K562 (cell line): Measurements from ENCODE around the gene FAM174C. TPM values are rescaled to one million over a fixed set of nuclear protein-coding genes. Genes with fewer than 3 reads are reported as not detected.

Source experiments
- CHCHD3 ChIP-seq: fragments of 250-450 bp; sonication (Bioruptor Pico); IDR thresholded peaks from 2 replicates; pipeline ENCODE4 v2.1.2; 2022; ENCODE audit warnings: mild to moderate bottlenecking
- EP400 ChIP-seq: fragments of 450-650 bp; IDR thresholded peaks from 2 replicates; pipeline ENCODE4 v1.6.1; 2017; ENCODE audit warnings: antibody characterized with exemption, mild to moderate bottlenecking, moderate library complexity
- HDAC2 ChIP-seq: fragments of 450-650 bp; IDR thresholded peaks from 2 replicates; pipeline ENCODE4 v1.6.1; 2016; ENCODE audit warnings: mild to moderate bottlenecking
- HIVEP1 ChIP-seq: fragments of 250-450 bp; sonication (Bioruptor Pico); IDR thresholded peaks from 2 replicates; pipeline ENCODE4 v1.4.0; 2020; ENCODE audit warnings: mild to moderate bottlenecking
- KAT7 ChIP-seq: sonication (generic); formaldehyde crosslinking; IDR thresholded peaks from 2 replicates; pipeline ENCODE4 v1.8.0; 2022; ENCODE audit warnings: missing genetic modification reagents, mild to moderate bottlenecking, borderline replicate concordance
- NR4A1 ChIP-seq, 2 experiments: fragments of 250-450 bp in 1 of 2; fragments of 450-650 bp in 1 of 2; sonication (Bioruptor Pico) in 1 of 2; IDR thresholded peaks; 2 replicates each; pipeline versions ENCODE4 v1.4.0 to v1.6.1; 2016 to 2020; ENCODE audit warnings: mild to moderate bottlenecking in 2 of 2, missing compliant biosample characterization in 1 of 2, missing genetic modification characterization in 1 of 2, moderate library complexity in 1 of 2
- SIRT6 ChIP-seq: IDR thresholded peaks from one replicate; pipeline ENCODE4 v1.6.1; 2012; ENCODE audit warnings: low read depth, mild to moderate bottlenecking, control low read depth, inconsistent platforms, low read length, moderate library complexity
- SOX6 ChIP-seq: fragments of 450-650 bp; IDR thresholded peaks from 2 replicates; pipeline ENCODE4 v1.6.1; 2014; ENCODE audit warnings: mild to moderate bottlenecking
- ZBTB7A ChIP-seq: IDR thresholded peaks from 2 replicates; pipeline ENCODE4 v1.6.1; 2011; ENCODE audit warnings: low read depth, mild to moderate bottlenecking, low read length, moderate library complexity, borderline replicate concordance; ENCODE audit not compliant: control insufficient read depth
- ZNF175 ChIP-seq: fragments of 200-800 bp; sonication (Bioruptor generic); IDR thresholded peaks from 2 replicates; pipeline ENCODE4 v1.6.1; 2016; ENCODE audit warnings: low read depth, mild to moderate bottlenecking, missing genetic modification characterization, missing compliant biosample characterization
- ZNF551 ChIP-seq: fragments of 250-450 bp; sonication (Bioruptor Pico); IDR thresholded peaks from 2 replicates; pipeline ENCODE4 v1.5.0; 2021; ENCODE audit warnings: mild to moderate bottlenecking, moderate library complexity
- polyA plus RNA-seq, 8 experiments: library from polyadenylated mRNA; depleted of rRNA in 4 of 8; stranded (reverse) in 5 of 8; unstranded in 3 of 8; fragments of >200 nt; fragmentation: Nextera tagmentation in 2 of 8; fragmentation: Illumina TruSeq in 1 of 8; extraction: Ambion mirVana in 2 of 8; extraction: Trizol in 1 of 8; gene quantifications; 2 replicates each; pipeline versions ENCODE4 v1.2.1 to v1.2.3, GENCODE V29; 2011 to 2014; ENCODE audit warnings: inconsistent platforms in 1 of 8, missing spikeins in 1 of 8
- total RNA-seq, 7 experiments: library from RNA; depleted of rRNA in 6 of 7; stranded (reverse); fragments of >200 nt in 6 of 7; fragmentation: Illumina TruSeq in 2 of 7; extraction: Trizol in 2 of 7; gene quantifications; 2 replicates each; pipeline versions ENCODE4 v1.2.1 to v1.2.3, GENCODE V29; 2011 to 2021; ENCODE audit warnings: low replicate concordance in 1 of 7
- TF ChIP-seq, protein P1 (sequence below): fragments of 450-650 bp; IDR thresholded peaks from 2 replicates; pipeline ENCODE4 v1.6.1; 2016; ENCODE audit warnings: mild to moderate bottlenecking, moderate library complexity
- TF ChIP-seq, protein P2 (sequence below): fragments of 450-650 bp; IDR thresholded peaks from 2 replicates; pipeline ENCODE4 v1.6.1; 2018; ENCODE audit warnings: mild to moderate bottlenecking, low read depth; ENCODE audit not compliant: partially characterized antibody

The FAM174C gene
- total and polyA plus RNA-seq, 9 of the 15 experiments (the other 6 are each of a cell fraction or from before 2014, with no cell fraction given) = 0.66 to 89.6 (median 20.3) TPM

DNA sequence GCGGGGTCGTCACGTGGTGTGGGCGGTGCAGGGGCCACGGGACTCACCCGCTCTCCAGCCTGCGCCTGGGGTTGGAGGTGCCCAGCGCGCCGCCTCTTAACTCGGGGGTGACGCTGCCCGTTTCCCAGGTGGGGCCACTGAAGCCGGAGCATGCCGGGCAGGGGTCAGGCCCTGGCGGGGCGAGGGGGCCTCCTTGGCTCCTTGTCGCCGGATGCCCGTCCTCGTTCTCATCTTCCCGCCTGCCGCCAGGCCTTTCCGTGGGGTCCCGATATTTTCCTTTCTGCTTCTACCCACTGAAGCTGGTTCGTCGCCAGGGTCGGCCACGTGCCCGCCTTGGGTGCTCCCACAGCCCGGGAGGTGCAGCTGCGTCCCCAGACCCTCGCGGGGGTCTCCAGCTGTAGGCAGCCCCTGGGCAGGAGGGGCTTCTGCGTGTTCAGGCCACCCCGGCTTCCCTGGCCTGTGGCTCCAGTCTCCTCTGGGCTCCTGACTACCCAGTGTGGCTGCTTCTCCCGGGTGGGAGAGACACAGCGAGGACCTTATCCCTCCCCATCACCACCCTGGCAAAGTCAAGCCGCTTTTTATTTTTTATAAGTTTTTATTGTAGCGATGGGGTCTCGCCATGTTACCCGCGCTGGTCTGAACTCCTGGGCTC lies 772 bp downstream of the FAM174C start (continued):
- TF ChIP-seq, protein P1, sequence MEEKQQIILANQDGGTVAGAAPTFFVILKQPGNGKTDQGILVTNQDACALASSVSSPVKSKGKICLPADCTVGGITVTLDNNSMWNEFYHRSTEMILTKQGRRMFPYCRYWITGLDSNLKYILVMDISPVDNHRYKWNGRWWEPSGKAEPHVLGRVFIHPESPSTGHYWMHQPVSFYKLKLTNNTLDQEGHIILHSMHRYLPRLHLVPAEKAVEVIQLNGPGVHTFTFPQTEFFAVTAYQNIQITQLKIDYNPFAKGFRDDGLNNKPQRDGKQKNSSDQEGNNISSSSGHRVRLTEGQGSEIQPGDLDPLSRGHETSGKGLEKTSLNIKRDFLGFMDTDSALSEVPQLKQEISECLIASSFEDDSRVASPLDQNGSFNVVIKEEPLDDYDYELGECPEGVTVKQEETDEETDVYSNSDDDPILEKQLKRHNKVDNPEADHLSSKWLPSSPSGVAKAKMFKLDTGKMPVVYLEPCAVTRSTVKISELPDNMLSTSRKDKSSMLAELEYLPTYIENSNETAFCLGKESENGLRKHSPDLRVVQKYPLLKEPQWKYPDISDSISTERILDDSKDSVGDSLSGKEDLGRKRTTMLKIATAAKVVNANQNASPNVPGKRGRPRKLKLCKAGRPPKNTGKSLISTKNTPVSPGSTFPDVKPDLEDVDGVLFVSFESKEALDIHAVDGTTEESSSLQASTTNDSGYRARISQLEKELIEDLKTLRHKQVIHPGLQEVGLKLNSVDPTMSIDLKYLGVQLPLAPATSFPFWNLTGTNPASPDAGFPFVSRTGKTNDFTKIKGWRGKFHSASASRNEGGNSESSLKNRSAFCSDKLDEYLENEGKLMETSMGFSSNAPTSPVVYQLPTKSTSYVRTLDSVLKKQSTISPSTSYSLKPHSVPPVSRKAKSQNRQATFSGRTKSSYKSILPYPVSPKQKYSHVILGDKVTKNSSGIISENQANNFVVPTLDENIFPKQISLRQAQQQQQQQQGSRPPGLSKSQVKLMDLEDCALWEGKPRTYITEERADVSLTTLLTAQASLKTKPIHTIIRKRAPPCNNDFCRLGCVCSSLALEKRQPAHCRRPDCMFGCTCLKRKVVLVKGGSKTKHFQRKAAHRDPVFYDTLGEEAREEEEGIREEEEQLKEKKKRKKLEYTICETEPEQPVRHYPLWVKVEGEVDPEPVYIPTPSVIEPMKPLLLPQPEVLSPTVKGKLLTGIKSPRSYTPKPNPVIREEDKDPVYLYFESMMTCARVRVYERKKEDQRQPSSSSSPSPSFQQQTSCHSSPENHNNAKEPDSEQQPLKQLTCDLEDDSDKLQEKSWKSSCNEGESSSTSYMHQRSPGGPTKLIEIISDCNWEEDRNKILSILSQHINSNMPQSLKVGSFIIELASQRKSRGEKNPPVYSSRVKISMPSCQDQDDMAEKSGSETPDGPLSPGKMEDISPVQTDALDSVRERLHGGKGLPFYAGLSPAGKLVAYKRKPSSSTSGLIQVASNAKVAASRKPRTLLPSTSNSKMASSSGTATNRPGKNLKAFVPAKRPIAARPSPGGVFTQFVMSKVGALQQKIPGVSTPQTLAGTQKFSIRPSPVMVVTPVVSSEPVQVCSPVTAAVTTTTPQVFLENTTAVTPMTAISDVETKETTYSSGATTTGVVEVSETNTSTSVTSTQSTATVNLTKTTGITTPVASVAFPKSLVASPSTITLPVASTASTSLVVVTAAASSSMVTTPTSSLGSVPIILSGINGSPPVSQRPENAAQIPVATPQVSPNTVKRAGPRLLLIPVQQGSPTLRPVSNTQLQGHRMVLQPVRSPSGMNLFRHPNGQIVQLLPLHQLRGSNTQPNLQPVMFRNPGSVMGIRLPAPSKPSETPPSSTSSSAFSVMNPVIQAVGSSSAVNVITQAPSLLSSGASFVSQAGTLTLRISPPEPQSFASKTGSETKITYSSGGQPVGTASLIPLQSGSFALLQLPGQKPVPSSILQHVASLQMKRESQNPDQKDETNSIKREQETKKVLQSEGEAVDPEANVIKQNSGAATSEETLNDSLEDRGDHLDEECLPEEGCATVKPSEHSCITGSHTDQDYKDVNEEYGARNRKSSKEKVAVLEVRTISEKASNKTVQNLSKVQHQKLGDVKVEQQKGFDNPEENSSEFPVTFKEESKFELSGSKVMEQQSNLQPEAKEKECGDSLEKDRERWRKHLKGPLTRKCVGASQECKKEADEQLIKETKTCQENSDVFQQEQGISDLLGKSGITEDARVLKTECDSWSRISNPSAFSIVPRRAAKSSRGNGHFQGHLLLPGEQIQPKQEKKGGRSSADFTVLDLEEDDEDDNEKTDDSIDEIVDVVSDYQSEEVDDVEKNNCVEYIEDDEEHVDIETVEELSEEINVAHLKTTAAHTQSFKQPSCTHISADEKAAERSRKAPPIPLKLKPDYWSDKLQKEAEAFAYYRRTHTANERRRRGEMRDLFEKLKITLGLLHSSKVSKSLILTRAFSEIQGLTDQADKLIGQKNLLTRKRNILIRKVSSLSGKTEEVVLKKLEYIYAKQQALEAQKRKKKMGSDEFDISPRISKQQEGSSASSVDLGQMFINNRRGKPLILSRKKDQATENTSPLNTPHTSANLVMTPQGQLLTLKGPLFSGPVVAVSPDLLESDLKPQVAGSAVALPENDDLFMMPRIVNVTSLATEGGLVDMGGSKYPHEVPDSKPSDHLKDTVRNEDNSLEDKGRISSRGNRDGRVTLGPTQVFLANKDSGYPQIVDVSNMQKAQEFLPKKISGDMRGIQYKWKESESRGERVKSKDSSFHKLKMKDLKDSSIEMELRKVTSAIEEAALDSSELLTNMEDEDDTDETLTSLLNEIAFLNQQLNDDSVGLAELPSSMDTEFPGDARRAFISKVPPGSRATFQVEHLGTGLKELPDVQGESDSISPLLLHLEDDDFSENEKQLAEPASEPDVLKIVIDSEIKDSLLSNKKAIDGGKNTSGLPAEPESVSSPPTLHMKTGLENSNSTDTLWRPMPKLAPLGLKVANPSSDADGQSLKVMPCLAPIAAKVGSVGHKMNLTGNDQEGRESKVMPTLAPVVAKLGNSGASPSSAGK = peak; percentile 92
- no peak for TF ChIP-seq ZNF551 (CRISPR knock-in tag)
- 0 out of 2 replicates have a peak, but pooled peaks have one; percentile 33 for TF ChIP-seq HIVEP1 (CRISPR knock-in tag)
- TF ChIP-seq HDAC2 = peak; percentile 58; the same call in 1 of the 2 replicates
- TF ChIP-seq SOX6 = no peak
- peak; percentile 73; the same call in 1 of the 2 replicates for TF ChIP-seq KAT7 (CRISPR knock-in tag)
- TF ChIP-seq ZBTB7A = peak; percentile 81
- TF ChIP-seq, protein P2, sequence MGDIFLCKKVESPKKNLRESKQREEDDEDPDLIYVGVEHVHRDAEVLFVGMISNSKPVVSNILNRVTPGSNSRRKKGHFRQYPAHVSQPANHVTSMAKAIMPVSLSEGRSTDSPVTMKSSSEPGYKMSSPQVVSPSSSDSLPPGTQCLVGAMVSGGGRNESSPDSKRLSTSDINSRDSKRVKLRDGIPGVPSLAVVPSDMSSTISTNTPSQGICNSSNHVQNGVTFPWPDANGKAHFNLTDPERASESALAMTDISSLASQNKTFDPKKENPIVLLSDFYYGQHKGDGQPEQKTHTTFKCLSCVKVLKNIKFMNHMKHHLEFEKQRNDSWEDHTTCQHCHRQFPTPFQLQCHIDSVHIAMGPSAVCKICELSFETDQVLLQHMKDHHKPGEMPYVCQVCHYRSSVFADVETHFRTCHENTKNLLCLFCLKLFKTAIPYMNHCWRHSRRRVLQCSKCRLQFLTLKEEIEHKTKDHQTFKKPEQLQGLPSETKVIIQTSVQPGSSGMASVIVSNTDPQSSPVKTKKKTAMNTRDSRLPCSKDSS = no peak
- no peak for TF ChIP-seq SIRT6
- TF ChIP-seq CHCHD3 (CRISPR knock-in tag) = no peak
- peak; percentile 14; the same call in 1 of the 2 replicates for TF ChIP-seq ZNF175 (CRISPR knock-in tag)
- TF ChIP-seq EP400 = peak; percentile 52; the same call in 1 of the 2 replicates
- peak; percentile 82; the same call in 1 of the 2 replicates for TF ChIP-seq NR4A1 (CRISPR knock-in tag; IDR thresholded peaks at IDR 0.05)
- no peak for TF ChIP-seq NR4A1 (tag; IDR thresholded peaks at IDR 0.05)
